ENCODE data around the gene MICA.
A peak's percentile ranks its signal among the peaks of the same experiment; 100 is the strongest.
"Not testable (repeated sequence)": the region's sequence is repeated elsewhere in the genome, so short reads cannot be mapped to it uniquely, and the experiment has no call there.

The MICA gene

GRCh38 chr6:31363811-31364210 is 39.6 kb upstream of the MICA start:
- FAIRE-seq (no peak), DNase-seq (ENCODE audit: insufficient read length) (no peak)
- no peak for TF ChIP-seq POLR2AphosphoS5 (IDR thresholded peaks at IDR 0.05; ENCODE audit: low read depth, low read length)
- no peak for TF ChIP-seq TAF1 (IDR thresholded peaks at IDR 0.05; ENCODE audit: borderline replicate concordance, low read depth, low read length)
- no peak for TF ChIP-seq POLR2A (IDR thresholded peaks at IDR 0.05; ENCODE audit: low read depth, low read length)

- FAIRE-seq (no peak), DNase-seq (ENCODE audit: insufficient read length) (no peak)
- TF ChIP-seq POLR2AphosphoS5 (IDR thresholded peaks at IDR 0.05; ENCODE audit: low read depth, low read length) (no peak), TAF1 (IDR thresholded peaks at IDR 0.05; ENCODE audit: borderline replicate concordance, low read depth, low read length) (no peak), POLR2A (IDR thresholded peaks at IDR 0.05; ENCODE audit: low read depth, low read length) (no peak)
Measured at GRCh38 chr6:31365864-31366263, 37.5 kb upstream of the MICA start.

- TF ChIP-seq TAF1 (IDR thresholded peaks at IDR 0.05; ENCODE audit: borderline replicate concordance, low read depth, low read length) (no peak), POLR2A (IDR thresholded peaks at IDR 0.05; ENCODE audit: low read depth, low read length) (no peak), POLR2AphosphoS5 (IDR thresholded peaks at IDR 0.05; ENCODE audit: low read depth, low read length) (no peak)
- FAIRE-seq: peak; percentile 97
Measured at GRCh38 chr6:31366693-31367470, 36.5 kb upstream of the MICA start.

GRCh38 chr6:31368461-31368860 is 34.9 kb upstream of the MICA start:
- FAIRE-seq (no peak), DNase-seq (ENCODE audit: insufficient read length) (no peak)
- TF ChIP-seq TAF1 (IDR thresholded peaks at IDR 0.05; ENCODE audit: borderline replicate concordance, low read depth, low read length): no peak
- TF ChIP-seq POLR2A (IDR thresholded peaks at IDR 0.05; ENCODE audit: low read depth, low read length): no peak
- no peak for TF ChIP-seq POLR2AphosphoS5 (IDR thresholded peaks at IDR 0.05; ENCODE audit: low read depth, low read length)

More at GRCh38 chr6:31366693-31367470, 36.5 kb upstream of the MICA start:
- peak; percentile 51 for DNase-seq (ENCODE audit: insufficient read length)

DNA sequence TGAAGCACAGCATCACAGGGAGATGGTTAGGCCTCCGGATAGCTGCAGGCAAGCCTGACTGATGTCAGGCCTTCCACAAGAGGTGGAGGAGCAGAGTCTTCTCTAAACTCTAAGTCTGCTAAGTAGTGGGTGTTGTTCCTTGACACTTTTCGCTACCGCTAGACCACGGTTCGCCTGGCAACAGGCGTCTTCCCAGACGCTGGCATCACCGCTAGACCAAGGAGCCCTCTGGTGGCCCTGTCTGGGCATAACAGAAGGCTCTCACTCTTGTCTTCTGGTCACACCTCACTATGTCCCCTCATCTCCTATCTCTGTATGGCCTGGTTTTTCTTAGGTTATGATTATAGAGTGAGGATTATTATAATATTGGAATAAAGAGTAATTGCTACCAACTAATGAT is 29.3 kb upstream of the MICA start:
- FAIRE-seq; DNase-seq (ENCODE audit: insufficient read length): not testable (repeated sequence)

DNA sequence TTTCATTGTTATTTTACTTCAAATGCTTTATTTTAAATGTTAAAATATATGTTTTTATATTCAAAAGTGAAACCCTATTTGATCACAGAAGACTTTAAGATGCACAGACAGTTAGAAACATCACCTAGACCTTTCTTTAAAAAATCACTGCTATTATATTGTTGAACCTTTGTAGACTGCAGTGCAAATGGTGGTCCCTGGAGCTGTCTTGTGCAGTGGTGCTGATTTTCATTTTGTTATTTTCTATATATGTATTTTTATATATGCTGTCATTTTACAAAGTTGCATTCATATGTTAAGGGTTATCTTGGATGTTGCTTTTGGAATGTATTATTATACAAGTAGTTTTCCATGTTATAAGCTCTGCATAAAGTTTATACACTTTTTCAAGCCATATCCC is 27.7 kb upstream of the MICA start:
- no peak for TF ChIP-seq POLR2AphosphoS5 (IDR thresholded peaks at IDR 0.05; ENCODE audit: low read depth, low read length)
- no peak for TF ChIP-seq POLR2A (IDR thresholded peaks at IDR 0.05; ENCODE audit: low read depth, low read length)
- TF ChIP-seq TAF1 (IDR thresholded peaks at IDR 0.05; ENCODE audit: borderline replicate concordance, low read depth, low read length): no peak
- FAIRE-seq (no peak), DNase-seq (ENCODE audit: insufficient read length) (no peak)

- TF ChIP-seq POLR2AphosphoS5 (IDR thresholded peaks at IDR 0.05; ENCODE audit: low read depth, low read length) (no peak), TAF1 (IDR thresholded peaks at IDR 0.05; ENCODE audit: borderline replicate concordance, low read depth, low read length) (no peak), POLR2A (IDR thresholded peaks at IDR 0.05; ENCODE audit: low read depth, low read length) (no peak)
- FAIRE-seq (no peak), DNase-seq (ENCODE audit: insufficient read length) (no peak)
Measured at GRCh38 chr6:31377029-31377428, 26.4 kb upstream of the MICA start.

DNA sequence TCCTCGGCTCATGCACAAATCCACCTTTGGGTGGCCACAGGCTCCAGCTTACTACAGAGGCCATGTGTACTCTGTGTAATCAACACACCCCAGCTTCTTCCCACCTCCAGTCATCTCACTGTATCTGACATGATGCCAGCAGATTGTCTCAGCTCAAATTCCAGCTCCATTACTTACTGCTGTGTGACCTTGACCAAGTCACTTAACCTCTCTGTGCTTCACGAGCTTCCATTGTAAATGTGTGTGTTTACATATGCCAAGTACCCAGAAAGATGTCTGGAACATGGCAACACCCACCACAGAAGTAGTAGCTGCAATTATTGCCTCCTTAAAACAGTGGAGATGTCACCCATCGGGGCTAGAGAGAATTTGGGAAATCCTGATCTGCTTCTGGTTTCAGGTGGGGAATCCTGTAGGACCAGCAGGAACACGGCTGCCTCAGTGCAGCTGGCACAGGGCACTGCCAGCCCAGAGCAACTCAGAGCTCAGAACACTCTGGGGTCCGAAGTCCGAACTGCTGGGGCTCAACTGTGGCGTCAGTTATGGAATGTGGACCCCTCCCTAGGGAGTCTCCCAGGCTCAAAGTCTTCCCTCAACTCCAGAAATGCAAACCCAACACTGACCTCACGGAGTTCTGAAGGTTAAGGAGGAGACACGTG is 25.2 kb upstream of the MICA start:
- FAIRE-seq: no peak
- no peak for TF ChIP-seq POLR2A (IDR thresholded peaks at IDR 0.05; ENCODE audit: low read depth, low read length)
- TF ChIP-seq TAF1 (IDR thresholded peaks at IDR 0.05; ENCODE audit: borderline replicate concordance, low read depth, low read length): no peak
- TF ChIP-seq POLR2AphosphoS5 (IDR thresholded peaks at IDR 0.05; ENCODE audit: low read depth, low read length): no peak
- DNase-seq (ENCODE audit: insufficient read length): no peak

DNA sequence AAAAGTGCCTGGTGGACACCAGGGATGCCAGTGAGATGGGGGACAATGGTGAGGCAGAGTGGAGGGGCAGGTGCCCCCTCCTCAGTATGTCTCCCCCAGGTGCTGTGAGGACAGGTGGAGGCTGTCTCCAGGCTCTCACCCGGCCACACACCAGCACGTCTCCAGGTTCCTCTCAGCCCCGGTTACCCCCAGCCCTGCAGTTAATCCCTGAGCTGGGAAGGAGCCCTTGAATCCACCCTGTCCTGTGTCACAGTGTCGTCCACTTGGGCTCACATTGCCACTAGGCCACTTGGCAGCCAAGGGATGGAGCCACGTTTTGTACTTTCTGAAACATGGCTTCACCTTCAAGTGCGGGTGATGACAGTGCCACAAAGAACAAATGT is 24.7 kb upstream of the MICA start:
- TF ChIP-seq POLR2A (IDR thresholded peaks at IDR 0.05; ENCODE audit: low read depth, low read length): no peak
- DNase-seq (ENCODE audit: insufficient read length) (no peak), FAIRE-seq (no peak)

- DNase-seq (ENCODE audit: insufficient read length) (no peak), FAIRE-seq (no peak)
- TF ChIP-seq POLR2A (IDR thresholded peaks at IDR 0.05; ENCODE audit: low read depth, low read length) (no peak), TAF1 (IDR thresholded peaks at IDR 0.05; ENCODE audit: borderline replicate concordance, low read depth, low read length) (no peak), POLR2AphosphoS5 (IDR thresholded peaks at IDR 0.05; ENCODE audit: low read depth, low read length) (no peak)
Measured at GRCh38 chr6:31379850-31380249, 23.5 kb upstream of the MICA start.

DNA sequence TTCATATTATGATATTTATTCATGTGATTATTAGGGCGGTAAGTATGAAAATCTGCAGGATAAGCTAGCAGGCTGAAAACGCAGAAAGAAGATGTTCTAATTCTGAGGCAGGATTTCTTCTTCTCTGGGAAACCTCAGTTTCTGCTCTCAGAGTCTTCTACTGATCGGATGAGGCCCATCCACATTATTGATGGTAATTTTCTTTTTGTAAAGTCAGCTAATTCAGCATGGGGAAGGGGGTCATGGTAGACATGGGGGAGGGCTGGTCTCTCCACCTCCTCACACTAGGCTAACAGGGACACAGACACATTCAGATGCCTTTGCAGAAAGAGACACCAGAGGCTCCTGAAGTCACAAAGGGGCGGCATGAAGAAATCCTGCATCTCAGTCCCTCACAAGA is 21.7 kb upstream of the MICA start:
- no peak for FAIRE-seq
- no peak for TF ChIP-seq POLR2A (IDR thresholded peaks at IDR 0.05; ENCODE audit: low read depth, low read length)
- no peak for TF ChIP-seq TAF1 (IDR thresholded peaks at IDR 0.05; ENCODE audit: borderline replicate concordance, low read depth, low read length)
- no peak for TF ChIP-seq POLR2AphosphoS5 (IDR thresholded peaks at IDR 0.05; ENCODE audit: low read depth, low read length)
- no peak for DNase-seq (ENCODE audit: insufficient read length)

- FAIRE-seq: no peak
- TF ChIP-seq POLR2AphosphoS5 (IDR thresholded peaks at IDR 0.05; ENCODE audit: low read depth, low read length) (no peak), TAF1 (IDR thresholded peaks at IDR 0.05; ENCODE audit: borderline replicate concordance, low read depth, low read length) (no peak), POLR2A (IDR thresholded peaks at IDR 0.05; ENCODE audit: low read depth, low read length) (no peak)
- DNase-seq (ENCODE audit: insufficient read length): no peak
Measured at GRCh38 chr6:31383149-31383548, 20.2 kb upstream of the MICA start.
